Psoas muscle (tissue), 8 donors: ENCODE measurements around the gene C4orf46. TPM values are rescaled to one million over a fixed set of nuclear protein-coding genes. Genes with fewer than 3 reads are reported as not detected.

Experiments used
- ATAC-seq, 4 donors: fragments of 200-7000 bp; cut with Tn5 transposase; one replicate each; pipeline ENCODE4 v1.9.1; 2020; ENCODE audit warnings: moderate library complexity in 3 of 4, mild to moderate bottlenecking in 2 of 4
- DNase-seq, 2 donors: peaks; one replicate each; pipeline ENCODE4 v3.0.0-alpha.2; 2020
- H3K27ac ChIP-seq: fragments of 200-600 bp; one replicate; pipeline ENCODE4 v1.8.0; 2022
- H3K27me3 ChIP-seq, 3 donors: fragments of 200-600 bp in 1 of 3; one replicate each; pipeline versions ENCODE4 v1.6.1 to v1.8.0; 2013 to 2022; ENCODE audit warnings: low read length in 2 of 3, mild to moderate bottlenecking in 2 of 3, moderate library complexity in 1 of 3; ENCODE audit not compliant: insufficient read depth in 3 of 3
- H3K36me3 ChIP-seq, 2 donors: fragments of 200-600 bp in 1 of 2; one replicate each; pipeline versions ENCODE4 v1.6.1 to v1.8.0; 2013 to 2022; ENCODE audit warnings: low read depth in 1 of 2, mild to moderate bottlenecking in 1 of 2, moderate library complexity in 1 of 2; ENCODE audit not compliant: insufficient read depth in 1 of 2
- H3K4me1 ChIP-seq: fragments of 200-600 bp; one replicate; pipeline ENCODE4 v1.8.0; 2022
- H3K4me3 ChIP-seq: fragments of 200-600 bp; one replicate; pipeline ENCODE4 v1.8.0; 2022; ENCODE audit warnings: mild to moderate bottlenecking
- H3K9me3 ChIP-seq: fragments of 200-600 bp; one replicate; pipeline ENCODE4 v1.8.0; 2022
- WGBS, 3 donors: extraction: QIAGEN DNeasy Blood & Tissue Kit; methylation state at CpG; one replicate each; pipeline versions ENCODE4 v1.1.6 to v1.1.7; 2013; 5-methylcytosine and 5-hydroxymethylcytosine counted together
- intact Hi-C, 2 donors: fragments of 100-400 bp; cut with DNase I; formaldehyde crosslinking; loops; one replicate each; pipeline versions ENCODE4 v1.11.0 to v1.14.2; 2022
- polyA plus RNA-seq, 3 donors: library from polyadenylated mRNA; stranded (reverse); fragments of 200-250 nt; gene quantifications; one replicate each; pipeline ENCODE4 v1.2.3, GENCODE V29; 2013
- total RNA-seq, 4 donors: library from RNA; stranded (reverse); fragmentation: NEBNext Ultra II Directional in 2 of 4; extraction: Animal tissue kit (Norgen Biotek cat#: 25700) in 2 of 4; gene quantifications; one replicate each; pipeline versions ENCODE4 v1.2.1 to v1.2.4, GENCODE V29; 2021 to 2023
- TF ChIP-seq, protein P1 (sequence below): fragments of 200-600 bp; IDR thresholded peaks from one replicate; pipeline ENCODE4 v1.8.0; 2022; ENCODE audit warnings: antibody characterized with exemption
- donor health status: healthy with polysubstance abuse.
- donor health status: DM: no; HTN: no; CAD: no; lungs with moderate emphysema.
- donor health status: Bipolar disorder and iron deficiency.
- donor health status: healthy.
- donor health status: DM: yes; HTN: yes; CAD: no.
- donor health status: DM: no; HTN: no; CAD: no.
- donor health status: DM: no; HTN: no; CAD: no.
- donor health status: DM: yes; HTN: yes; CAD: no.

The C4orf46 gene
- total and polyA plus RNA-seq, 7 donors: 0.57 to 4.5 (median 1.7) TPM

DNA sequence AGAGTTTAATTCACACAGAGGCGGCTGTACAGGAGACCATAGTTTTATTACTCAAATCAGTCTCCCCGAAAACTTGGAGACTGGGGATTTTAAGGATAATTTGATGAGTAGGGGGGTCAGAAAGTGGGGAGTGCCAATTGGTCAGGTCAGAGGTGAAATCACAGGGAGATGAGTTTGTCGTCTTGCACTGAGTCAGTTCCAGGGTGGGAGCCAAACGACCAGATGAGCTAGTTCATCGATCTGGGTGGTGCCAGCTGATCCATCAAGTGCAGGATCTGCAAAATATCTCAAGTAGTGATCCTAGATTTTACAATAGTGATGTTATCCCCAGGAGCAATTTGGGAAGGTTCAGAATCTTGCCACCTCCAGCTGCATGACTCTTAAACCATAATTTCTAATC lies 4.4 kb upstream of the C4orf46 start:
- H3K27ac ChIP-seq: no peak overlapping the region
- H3K4me3 ChIP-seq: no peak overlapping the region
- H3K27me3 ChIP-seq: no peaks in the 10 kb centered on the region
- DNase-seq (no peak), ATAC-seq (no peak)
- WGBS, 3 donors: 72 to 76% (median 74%) methylated on average over 5 of the region's 5 CpGs
- no peaks in the 10 kb centered on the region for H3K9me3 ChIP-seq
- TF ChIP-seq, protein P1, sequence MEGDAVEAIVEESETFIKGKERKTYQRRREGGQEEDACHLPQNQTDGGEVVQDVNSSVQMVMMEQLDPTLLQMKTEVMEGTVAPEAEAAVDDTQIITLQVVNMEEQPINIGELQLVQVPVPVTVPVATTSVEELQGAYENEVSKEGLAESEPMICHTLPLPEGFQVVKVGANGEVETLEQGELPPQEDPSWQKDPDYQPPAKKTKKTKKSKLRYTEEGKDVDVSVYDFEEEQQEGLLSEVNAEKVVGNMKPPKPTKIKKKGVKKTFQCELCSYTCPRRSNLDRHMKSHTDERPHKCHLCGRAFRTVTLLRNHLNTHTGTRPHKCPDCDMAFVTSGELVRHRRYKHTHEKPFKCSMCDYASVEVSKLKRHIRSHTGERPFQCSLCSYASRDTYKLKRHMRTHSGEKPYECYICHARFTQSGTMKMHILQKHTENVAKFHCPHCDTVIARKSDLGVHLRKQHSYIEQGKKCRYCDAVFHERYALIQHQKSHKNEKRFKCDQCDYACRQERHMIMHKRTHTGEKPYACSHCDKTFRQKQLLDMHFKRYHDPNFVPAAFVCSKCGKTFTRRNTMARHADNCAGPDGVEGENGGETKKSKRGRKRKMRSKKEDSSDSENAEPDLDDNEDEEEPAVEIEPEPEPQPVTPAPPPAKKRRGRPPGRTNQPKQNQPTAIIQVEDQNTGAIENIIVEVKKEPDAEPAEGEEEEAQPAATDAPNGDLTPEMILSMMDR: no peak
- peaks cover 0 to 17% of the 10 kb centered on the region in 2 donors for H3K36me3 ChIP-seq
- peaks cover 24% of the 10 kb centered on the region for H3K4me1 ChIP-seq
- intact Hi-C loops: loop anchor here in 1 of 2 donors (5.0 kb wide), 1 partner anchor 46 kb away; the partner anchor contains the start of gene PPID

DNA sequence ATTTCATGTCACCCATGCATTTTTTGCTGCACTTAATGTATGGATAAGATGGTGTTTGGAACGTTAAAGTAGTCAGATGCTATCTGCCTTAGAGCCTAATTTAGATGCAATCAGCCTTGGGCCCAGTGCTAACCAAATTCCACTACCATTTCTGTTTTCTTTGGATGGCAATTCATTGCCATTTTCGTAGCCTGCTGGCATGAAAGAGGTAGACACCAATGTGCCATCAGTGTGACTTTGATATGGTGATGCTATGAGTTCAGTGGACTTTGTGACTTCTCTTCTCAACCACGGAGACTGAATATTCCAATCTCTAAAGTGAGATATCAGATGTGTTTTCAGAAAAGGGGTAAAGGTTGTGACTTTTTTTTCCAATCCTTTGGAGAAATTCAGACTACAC lies 1.9 kb upstream of the C4orf46 start:
- H3K9me3 ChIP-seq: no peaks in the 10 kb centered on the region
- TF ChIP-seq, protein P1: no peak
- WGBS, 3 donors: 60 to 69% (median 61%) methylated on average over 3 of the region's 3 CpGs
- no peaks in the 10 kb centered on the region for H3K27me3 ChIP-seq
- no peak for ATAC-seq
- H3K36me3 ChIP-seq: peaks cover 0 to 9% of the 10 kb centered on the region in 2 donors
- intact Hi-C loops: no loop called here
- DNase-seq: no peak
- H3K27ac ChIP-seq: no peak overlapping the region
- H3K4me3 ChIP-seq: peak overlapping the region; percentile 81
- peaks cover 34% of the 10 kb centered on the region for H3K4me1 ChIP-seq

DNA sequence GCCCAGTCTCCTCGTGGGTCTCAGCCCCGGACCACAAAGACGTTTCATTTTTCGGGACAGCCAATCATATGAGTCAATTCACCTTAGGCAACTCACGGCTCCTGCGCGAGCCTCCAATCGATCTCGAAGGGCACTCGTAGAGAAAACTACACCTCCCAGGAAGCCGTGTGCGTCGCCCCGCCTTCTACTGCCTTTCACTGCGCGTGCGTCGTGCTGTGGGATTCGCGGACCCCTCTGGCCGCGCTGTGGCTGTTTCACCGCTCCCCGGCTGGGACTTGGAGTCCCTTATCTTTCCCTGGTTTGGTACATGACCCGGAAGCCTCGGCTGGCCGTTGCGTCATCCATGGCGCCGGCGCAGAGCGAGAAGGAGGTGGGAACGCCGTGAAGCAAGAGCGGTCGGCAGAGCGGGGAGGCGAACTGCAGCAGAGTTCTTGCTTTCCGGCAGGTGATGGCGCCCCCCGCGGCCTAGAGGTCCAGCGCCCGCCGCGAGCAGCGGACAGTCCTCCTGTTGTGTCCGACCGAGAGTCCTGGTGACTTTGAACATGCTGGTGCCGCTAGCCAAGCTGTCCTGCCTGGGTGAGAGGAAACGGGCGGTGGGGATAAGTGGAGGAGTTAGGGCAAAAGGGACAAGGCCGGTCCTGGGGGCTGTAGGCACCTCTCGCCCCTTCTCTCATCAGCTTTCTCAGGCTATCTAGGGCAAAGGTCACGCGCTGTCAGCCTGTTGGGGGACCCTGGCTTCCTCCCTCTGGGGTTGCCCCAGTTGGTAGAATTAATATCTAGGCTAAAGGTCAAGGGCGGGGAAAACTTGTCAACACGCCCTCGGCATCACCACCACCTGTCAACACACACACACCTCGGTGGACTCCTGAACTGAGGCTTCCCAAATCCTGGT lies 474 bp upstream of the C4orf46 start, which contains the start of gene ETFDH:
TSS of gene ETFDH (plus strand) at position 382 of the 892 bp plus-strand sequence. CDS start at position 543, 161 bp downstream.
- H3K27me3 ChIP-seq: no peaks in the 10 kb centered on the region
- intact Hi-C loops: no loop called here
- H3K4me1 ChIP-seq: peaks cover 34% of the 10 kb centered on the region
- no peaks in the 10 kb centered on the region for H3K9me3 ChIP-seq
- peak within 1 kb of the TSS; percentile 95 for H3K27ac ChIP-seq
- peaks cover 0 to 9% of the 10 kb centered on the region in 2 donors for H3K36me3 ChIP-seq
- peak; percentile 99 to 100 for DNase-seq
- TF ChIP-seq, protein P1: peak; percentile 59
- peak; percentile 93 to 95 (median 94) for ATAC-seq
- peak within 1 kb of the TSS; percentile 81 for H3K4me3 ChIP-seq
- WGBS, 3 donors: 0 to 1% (median 0%) methylated on average over 60 of the region's 60 CpGs

DNA sequence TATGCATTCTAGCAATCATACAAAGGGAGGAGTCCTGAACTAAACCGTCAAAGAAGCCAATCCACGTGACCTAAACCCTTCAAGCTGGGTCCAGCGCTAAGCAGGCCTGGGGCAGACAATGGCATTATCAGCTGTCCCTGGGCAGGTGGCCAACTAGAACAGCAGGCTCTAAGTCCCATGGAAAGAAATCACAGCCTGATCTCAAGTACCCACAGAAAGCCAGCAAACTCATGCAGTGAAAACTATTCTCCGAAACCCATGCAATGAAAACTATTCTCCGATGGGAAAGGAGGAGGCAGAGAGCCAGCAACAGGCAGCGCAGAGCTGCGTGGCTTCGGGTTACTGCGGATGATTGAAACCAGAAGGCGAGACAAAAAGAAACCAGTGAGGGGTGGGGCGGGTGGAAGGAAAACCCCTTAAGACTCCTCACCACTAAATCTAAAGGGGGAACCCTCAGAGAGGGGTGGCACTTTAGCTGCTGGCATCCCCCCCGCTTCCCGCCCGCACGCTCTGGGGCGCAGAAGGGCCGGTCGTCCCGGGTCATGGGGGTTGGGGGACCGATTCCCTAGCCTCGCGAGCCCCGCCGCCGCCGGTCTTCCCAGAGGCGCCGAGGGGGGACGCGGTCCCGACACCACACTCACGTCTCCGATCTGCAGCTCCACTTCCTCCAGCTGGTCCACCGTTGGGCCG lies 567 bp downstream of the C4orf46 start:
- intact Hi-C loops: no loop called here
- Histone ChIP-seq H3K36me3 (peaks cover 0 to 9% of the 10 kb centered on the region in 2 donors), H3K4me3 (peak overlapping the region; percentile 81), H3K4me1 (peaks cover 34% of the 10 kb centered on the region), H3K9me3 (no peaks in the 10 kb centered on the region), H3K27me3 (no peaks in the 10 kb centered on the region), H3K27ac (peak overlapping the region; percentile 95)
- WGBS, 3 donors: 0 to 1% (median 0%) methylated on average over 35 of the region's 35 CpGs
- DNase-seq (peak; percentile 57 to 71), ATAC-seq (peak in 3 of 4 donors; percentile 22 to 29 (median 23))
- TF ChIP-seq, protein P1: no peak
